ENCODE measurements around the gene MUC22.
"Not testable (repeated sequence)": the region's sequence is repeated elsewhere in the genome, so short reads cannot be mapped to it uniquely, and the experiment has no call there.

MUC22 gene

GRCh38 chr6:30997301-30997700 lies 13.0 kb upstream of the MUC22 start:
- no peaks in the 10 kb centered on the region for H3K79me2 ChIP-seq (ENCODE audit: low read length)
- TF ChIP-seq CTCF (IDR thresholded peaks at IDR 0.05; ENCODE audit: low read depth, low read length), result no peak
- TF ChIP-seq EZH2phosphoT487 (IDR thresholded peaks at IDR 0.05; ENCODE audit: low read depth), result no peak
- no peak overlapping the region for H3K4me3 ChIP-seq (ENCODE audit: low read length)
- H2AFZ ChIP-seq (ENCODE audit: low read depth, low read length), result no peak overlapping the region
- no peaks in the 10 kb centered on the region for H3K4me1 ChIP-seq (ENCODE audit: low read length)
- no peaks in the 10 kb centered on the region for H3K27me3 ChIP-seq (ENCODE audit: low read depth, low read length)
- H4K20me1 ChIP-seq (ENCODE audit: insufficient read depth, low read length), result no peaks in the 10 kb centered on the region
- no peak overlapping the region for H3K4me2 ChIP-seq (ENCODE audit: low read length)
- H3K9me3 ChIP-seq (ENCODE audit: insufficient read depth, low read length), result no peaks in the 10 kb centered on the region
- no peak overlapping the region for H3K9ac ChIP-seq (ENCODE audit: low read length)
- H3K27ac ChIP-seq (ENCODE audit: low read length), result no peak overlapping the region
- no peaks in the 10 kb centered on the region for H3K36me3 ChIP-seq (replicated peaks; ENCODE audit: low read depth, low read length)

GRCh38 chr6:30998785-30999184 lies 11.5 kb upstream of the MUC22 start:
- TF ChIP-seq EZH2phosphoT487 (IDR thresholded peaks at IDR 0.05; ENCODE audit: low read depth), result no peak
- TF ChIP-seq CTCF (IDR thresholded peaks at IDR 0.05; ENCODE audit: low read depth, low read length), result no peak
- Histone ChIP-seq H3K4me3 (ENCODE audit: low read length) (no peak overlapping the region), H3K36me3 (replicated peaks; ENCODE audit: low read depth, low read length) (no peaks in the 10 kb centered on the region), H3K27ac (ENCODE audit: low read length) (no peak overlapping the region), H3K4me2 (ENCODE audit: low read length) (no peak overlapping the region), H3K79me2 (ENCODE audit: low read length) (no peaks in the 10 kb centered on the region), H4K20me1 (ENCODE audit: insufficient read depth, low read length) (no peaks in the 10 kb centered on the region), H2AFZ (ENCODE audit: low read depth, low read length) (no peak overlapping the region), H3K9me3 (ENCODE audit: insufficient read depth, low read length) (no peaks in the 10 kb centered on the region), H3K27me3 (ENCODE audit: low read depth, low read length) (no peaks in the 10 kb centered on the region), H3K4me1 (ENCODE audit: low read length) (no peaks in the 10 kb centered on the region), H3K9ac (ENCODE audit: low read length) (no peak overlapping the region)

GRCh38 chr6:31000067-31000860 lies 10.0 kb upstream of the MUC22 start:
- not testable (repeated sequence) for H2AFZ ChIP-seq (ENCODE audit: low read depth, low read length); H3K9me3 ChIP-seq (ENCODE audit: insufficient read depth, low read length); H3K27ac ChIP-seq (ENCODE audit: low read length); H3K27me3 ChIP-seq (ENCODE audit: low read depth, low read length); H3K4me1 ChIP-seq (ENCODE audit: low read length); H3K4me3 ChIP-seq (ENCODE audit: low read length); H4K20me1 ChIP-seq (ENCODE audit: insufficient read depth, low read length); H3K79me2 ChIP-seq (ENCODE audit: low read length); H3K4me2 ChIP-seq (ENCODE audit: low read length); H3K9ac ChIP-seq (ENCODE audit: low read length); H3K36me3 ChIP-seq (replicated peaks; ENCODE audit: low read depth, low read length)

GRCh38 chr6:31001281-31001888 lies 8.9 kb upstream of the MUC22 start:
- Histone ChIP-seq H3K9ac (ENCODE audit: low read length) (no peak overlapping the region), H3K4me2 (ENCODE audit: low read length) (no peak overlapping the region), H3K27ac (ENCODE audit: low read length) (no peak overlapping the region), H3K4me3 (ENCODE audit: low read length) (no peak overlapping the region), H3K27me3 (ENCODE audit: low read depth, low read length) (0 out of 2 replicates have a peak, but pooled peaks cover 3% of the 10 kb centered on the region), H4K20me1 (ENCODE audit: insufficient read depth, low read length) (no peaks in the 10 kb centered on the region), H3K9me3 (ENCODE audit: insufficient read depth, low read length) (no peaks in the 10 kb centered on the region), H3K79me2 (ENCODE audit: low read length) (no peaks in the 10 kb centered on the region), H3K36me3 (replicated peaks; ENCODE audit: low read depth, low read length) (no peaks in the 10 kb centered on the region), H2AFZ (ENCODE audit: low read depth, low read length) (no peak overlapping the region), H3K4me1 (ENCODE audit: low read length) (no peaks in the 10 kb centered on the region)
- TF ChIP-seq CTCF (IDR thresholded peaks at IDR 0.05; ENCODE audit: low read depth, low read length) (no peak), EZH2phosphoT487 (IDR thresholded peaks at IDR 0.05; ENCODE audit: low read depth) (no peak)

Measured in OCI-LY3 (cell line).